Suprapubic skin (tissue), 3 donors: ENCODE results near the gene METTL1.

Experiments
- EP300 ChIP-seq: sonication (generic); formaldehyde crosslinking; IDR thresholded peaks from one replicate; pipeline ENCODE4 v1.6.1; 2017; ENCODE audit warnings: antibody characterized with exemption
- POLR2A ChIP-seq, 2 donors: fragments of 450-650 bp; IDR thresholded peaks; one replicate each; pipeline ENCODE4 v1.6.1; 2017; ENCODE audit warnings: antibody characterized with exemption in 2 of 2, mild to moderate bottlenecking in 2 of 2, moderate library complexity in 2 of 2
- TF ChIP-seq, protein P1 (sequence below), 2 donors: fragments of 200-600 bp in 1 of 2; fragments of 450-650 bp in 1 of 2; sonication (generic) in 1 of 2; IDR thresholded peaks; one replicate each; pipeline ENCODE4 v1.5.1; 2016 to 2019; ENCODE audit warnings: antibody characterized with exemption in 2 of 2, mild to moderate bottlenecking in 1 of 2, moderate library complexity in 1 of 2

- TF ChIP-seq POLR2A (IDR thresholded peaks at IDR 0.05): no peak
- TF ChIP-seq, protein P1, sequence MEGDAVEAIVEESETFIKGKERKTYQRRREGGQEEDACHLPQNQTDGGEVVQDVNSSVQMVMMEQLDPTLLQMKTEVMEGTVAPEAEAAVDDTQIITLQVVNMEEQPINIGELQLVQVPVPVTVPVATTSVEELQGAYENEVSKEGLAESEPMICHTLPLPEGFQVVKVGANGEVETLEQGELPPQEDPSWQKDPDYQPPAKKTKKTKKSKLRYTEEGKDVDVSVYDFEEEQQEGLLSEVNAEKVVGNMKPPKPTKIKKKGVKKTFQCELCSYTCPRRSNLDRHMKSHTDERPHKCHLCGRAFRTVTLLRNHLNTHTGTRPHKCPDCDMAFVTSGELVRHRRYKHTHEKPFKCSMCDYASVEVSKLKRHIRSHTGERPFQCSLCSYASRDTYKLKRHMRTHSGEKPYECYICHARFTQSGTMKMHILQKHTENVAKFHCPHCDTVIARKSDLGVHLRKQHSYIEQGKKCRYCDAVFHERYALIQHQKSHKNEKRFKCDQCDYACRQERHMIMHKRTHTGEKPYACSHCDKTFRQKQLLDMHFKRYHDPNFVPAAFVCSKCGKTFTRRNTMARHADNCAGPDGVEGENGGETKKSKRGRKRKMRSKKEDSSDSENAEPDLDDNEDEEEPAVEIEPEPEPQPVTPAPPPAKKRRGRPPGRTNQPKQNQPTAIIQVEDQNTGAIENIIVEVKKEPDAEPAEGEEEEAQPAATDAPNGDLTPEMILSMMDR (IDR thresholded peaks at IDR 0.05): no peak
- no peak for TF ChIP-seq EP300
These were observed 34.8 kb upstream of the METTL1 start for GRCh38 chr12:57806677-57807076.
